MM.1S (cell line): ENCODE data around the gene CMTM2.

ENCODE experiments used
- DNase-seq: peaks from one replicate; pipeline ENCODE4 v3.0.0-alpha.2; 2015
- H2AFZ ChIP-seq: fragments of 300-600 bp; sonication (generic); 2 replicates; pipeline ENCODE4 v1.6.0; 2016; ENCODE audit warnings: antibody characterized with exemption, low read length
- H3F3A ChIP-seq: fragments of 300-600 bp; sonication (generic); 2 replicates; pipeline ENCODE4 v1.6.1; 2016; ENCODE audit warnings: mild to moderate bottlenecking, antibody characterized with exemption, low read length, moderate library complexity, mixed read lengths; ENCODE audit not compliant: insufficient read depth
- H3K27ac ChIP-seq: fragments of 300-600 bp; sonication (generic); 2 replicates; pipeline ENCODE4 v1.5.1; 2016; ENCODE audit warnings: mild to moderate bottlenecking, low read length
- H3K27me3 ChIP-seq: fragments of 300-600 bp; sonication (generic); replicated peaks from 2 replicates; pipeline ENCODE4 v1.6.0; 2016; ENCODE audit warnings: low read length; ENCODE audit not compliant: insufficient read depth
- H3K36me3 ChIP-seq: fragments of 300-600 bp; sonication (generic); replicated peaks from 2 replicates; pipeline ENCODE4 v1.6.1; 2016; ENCODE audit warnings: mild to moderate bottlenecking, low read length, mixed read lengths; ENCODE audit not compliant: insufficient read depth
- H3K4me1 ChIP-seq: fragments of 300-600 bp; sonication (generic); 2 replicates; pipeline ENCODE4 v1.6.1; 2016; ENCODE audit warnings: low read length, mixed read lengths
- H3K4me2 ChIP-seq: fragments of 300-600 bp; sonication (generic); 2 replicates; pipeline ENCODE4 v1.6.0; 2016; ENCODE audit warnings: low read depth, low read length
- H3K4me3 ChIP-seq: fragments of 300-600 bp; sonication (generic); 2 replicates; pipeline ENCODE4 v1.5.1; 2016; ENCODE audit warnings: low read length, mixed read lengths
- H3K79me2 ChIP-seq: fragments of 300-600 bp; sonication (generic); 2 replicates; pipeline ENCODE4 v1.6.1; 2016; ENCODE audit warnings: mixed run types, low read length, mixed read lengths
- H3K9ac ChIP-seq: fragments of 300-600 bp; sonication (generic); 2 replicates; pipeline ENCODE4 v1.6.1; 2016; ENCODE audit warnings: low read length, mixed read lengths
- H3K9me2 ChIP-seq: fragments of 300-600 bp; sonication (generic); replicated peaks from 2 replicates; pipeline ENCODE4 v1.6.1; 2016; ENCODE audit warnings: mild to moderate bottlenecking, low read length, mixed read lengths; ENCODE audit not compliant: insufficient read depth
- H3K9me3 ChIP-seq: fragments of 300-600 bp; sonication (generic); replicated peaks from 2 replicates; pipeline ENCODE4 v1.6.1; 2016; ENCODE audit warnings: mild to moderate bottlenecking, low read length, mixed read lengths; ENCODE audit not compliant: insufficient read depth
- H4K20me1 ChIP-seq: fragments of 300-600 bp; sonication (generic); 2 replicates; pipeline ENCODE4 v1.6.1; 2016; ENCODE audit warnings: mild to moderate bottlenecking, low read length, moderate library complexity, mixed read lengths; ENCODE audit not compliant: insufficient read depth
- CTCF ChIP-seq: fragments of 300-600 bp; sonication (generic); IDR thresholded peaks from 2 replicates; pipeline ENCODE4 v1.5.1; 2016; ENCODE audit warnings: antibody characterized with exemption, low read length, mixed read lengths
- EZH2 ChIP-seq: fragments of 300-600 bp; sonication (generic); optimal IDR thresholded peaks from 2 replicates; pipeline ENCODE3; 2017; ENCODE audit warnings: low read depth, mild to moderate bottlenecking, antibody characterized with exemption, low read length, mixed read lengths
- EZH2phosphoT487 ChIP-seq: fragments of 300-600 bp; sonication (generic); IDR thresholded peaks from 2 replicates; pipeline ENCODE4 v1.6.1; 2018; ENCODE audit warnings: antibody characterized with exemption, low read length

CMTM2 gene

GRCh38 chr16:66568355-66568754 lies 10.9 kb upstream of the CMTM2 start:
- no peak overlapping the region for H3K4me2 ChIP-seq

GRCh38 chr16:66569131-66569530 lies 10.1 kb upstream of the CMTM2 start:
- Histone ChIP-seq H4K20me1 (no peaks in the 10 kb centered on the region), H3F3A (0 out of 2 replicates have a peak, but pooled peaks cover 5% of the 10 kb centered on the region), H3K4me3 (no peak overlapping the region), H3K27ac (no peak overlapping the region), H3K4me2 (no peak overlapping the region), H3K79me2 (peaks cover 19% of the 10 kb centered on the region), H3K9me2 (no peaks in the 10 kb centered on the region), H3K9ac (no peak overlapping the region), H3K9me3 (no peaks in the 10 kb centered on the region), H2AFZ (no peak overlapping the region), H3K27me3 (no peaks in the 10 kb centered on the region), H3K36me3 (peaks cover 9% of the 10 kb centered on the region; the same call in 1 of the 2 replicates), H3K4me1 (no peaks in the 10 kb centered on the region)
- no peak for DNase-seq
- TF ChIP-seq CTCF, result no peak
- TF ChIP-seq EZH2phosphoT487, result no peak

More at GRCh38 chr16:66568355-66568754, 10.9 kb upstream of the CMTM2 start:
- no peaks in the 10 kb centered on the region for H3K9me3 ChIP-seq
- no peak for DNase-seq
- H3K4me3 ChIP-seq, result no peak overlapping the region
- H3F3A ChIP-seq, result 0 out of 2 replicates have a peak, but pooled peaks cover 5% of the 10 kb centered on the region
- TF ChIP-seq EZH2 (no peak), CTCF (no peak), EZH2phosphoT487 (no peak)
- H3K4me1 ChIP-seq, result no peaks in the 10 kb centered on the region
- H3K27me3 ChIP-seq, result no peaks in the 10 kb centered on the region
- H4K20me1 ChIP-seq, result no peaks in the 10 kb centered on the region
- H3K9ac ChIP-seq, result no peak overlapping the region
- H3K9me2 ChIP-seq, result no peaks in the 10 kb centered on the region
- H2AFZ ChIP-seq, result no peak overlapping the region
- peaks cover 27% of the 10 kb centered on the region for H3K79me2 ChIP-seq
- H3K36me3 ChIP-seq, result peaks cover 14% of the 10 kb centered on the region
- H3K27ac ChIP-seq, result no peak overlapping the region

- H3K4me3 ChIP-seq, result no peak overlapping the region
- H3K9me3 ChIP-seq, result no peaks in the 10 kb centered on the region
- TF ChIP-seq EZH2 (no peak), EZH2phosphoT487 (no peak), CTCF (no peak)
- H3K79me2 ChIP-seq, result peaks cover 15% of the 10 kb centered on the region
- no peaks in the 10 kb centered on the region for H3K9me2 ChIP-seq
- no peak overlapping the region for H2AFZ ChIP-seq
- DNase-seq, result no peak
- H3K4me2 ChIP-seq, result no peak overlapping the region
- no peaks in the 10 kb centered on the region for H3K27me3 ChIP-seq
- H3K9ac ChIP-seq, result no peak overlapping the region
- H3K36me3 ChIP-seq, result 0 out of 2 replicates have a peak, but pooled peaks cover 4% of the 10 kb centered on the region
- 0 out of 2 replicates have a peak, but pooled peaks cover 5% of the 10 kb centered on the region for H3F3A ChIP-seq
- H3K4me1 ChIP-seq, result no peaks in the 10 kb centered on the region
- H3K27ac ChIP-seq, result no peak overlapping the region
- H4K20me1 ChIP-seq, result no peaks in the 10 kb centered on the region
Measured at GRCh38 chr16:66569827-66570405, 9.3 kb upstream of the CMTM2 start.
